Measurements from ENCODE around the gene MAGEA12. TPM values are rescaled to one million over a fixed set of nuclear protein-coding genes. Genes with fewer than 3 reads are reported as not detected.
"Not testable (repeated sequence)": the region's sequence is repeated elsewhere in the genome, so short reads cannot be mapped to it uniquely, and the experiment has no call there.

The MAGEA12 gene
- total RNA-seq, 2 experiments from 2014 or later, result not detected

DNA sequence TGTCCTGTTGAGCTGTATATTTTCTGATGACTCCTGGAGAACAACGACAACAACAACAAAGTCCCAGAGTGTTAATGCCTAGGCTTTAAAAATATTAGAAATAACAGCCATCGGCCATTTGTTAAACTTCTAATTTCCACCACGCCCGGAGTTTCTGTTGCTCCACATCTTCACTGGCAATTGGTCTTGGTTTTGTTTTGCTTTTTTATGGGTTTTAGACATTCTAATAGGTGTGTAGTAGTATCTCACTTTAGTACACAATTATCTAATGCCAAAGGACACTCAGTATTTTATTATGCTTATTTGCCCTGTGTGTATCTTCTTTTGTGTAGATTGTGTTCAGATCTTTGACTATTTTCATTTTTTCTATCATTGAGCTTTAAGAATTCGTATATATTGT, 5.0 kb downstream of the MAGEA12 start:
- POLR2A ChIA-PET, result no interaction called here
- Mint-ChIP-seq H3K4me1 (no peaks in the 10 kb centered on the region), H3K27ac (no peak overlapping the region), H3K36me3 (no peaks in the 10 kb centered on the region), H3K27me3 (peaks cover 8% of the 10 kb centered on the region), H3K9me3 (no peaks in the 10 kb centered on the region), H3K4me3 (no peak overlapping the region)
- ATAC-seq (ENCODE audit: low read depth), result no peak
- DNase-seq, result no peak

DNA sequence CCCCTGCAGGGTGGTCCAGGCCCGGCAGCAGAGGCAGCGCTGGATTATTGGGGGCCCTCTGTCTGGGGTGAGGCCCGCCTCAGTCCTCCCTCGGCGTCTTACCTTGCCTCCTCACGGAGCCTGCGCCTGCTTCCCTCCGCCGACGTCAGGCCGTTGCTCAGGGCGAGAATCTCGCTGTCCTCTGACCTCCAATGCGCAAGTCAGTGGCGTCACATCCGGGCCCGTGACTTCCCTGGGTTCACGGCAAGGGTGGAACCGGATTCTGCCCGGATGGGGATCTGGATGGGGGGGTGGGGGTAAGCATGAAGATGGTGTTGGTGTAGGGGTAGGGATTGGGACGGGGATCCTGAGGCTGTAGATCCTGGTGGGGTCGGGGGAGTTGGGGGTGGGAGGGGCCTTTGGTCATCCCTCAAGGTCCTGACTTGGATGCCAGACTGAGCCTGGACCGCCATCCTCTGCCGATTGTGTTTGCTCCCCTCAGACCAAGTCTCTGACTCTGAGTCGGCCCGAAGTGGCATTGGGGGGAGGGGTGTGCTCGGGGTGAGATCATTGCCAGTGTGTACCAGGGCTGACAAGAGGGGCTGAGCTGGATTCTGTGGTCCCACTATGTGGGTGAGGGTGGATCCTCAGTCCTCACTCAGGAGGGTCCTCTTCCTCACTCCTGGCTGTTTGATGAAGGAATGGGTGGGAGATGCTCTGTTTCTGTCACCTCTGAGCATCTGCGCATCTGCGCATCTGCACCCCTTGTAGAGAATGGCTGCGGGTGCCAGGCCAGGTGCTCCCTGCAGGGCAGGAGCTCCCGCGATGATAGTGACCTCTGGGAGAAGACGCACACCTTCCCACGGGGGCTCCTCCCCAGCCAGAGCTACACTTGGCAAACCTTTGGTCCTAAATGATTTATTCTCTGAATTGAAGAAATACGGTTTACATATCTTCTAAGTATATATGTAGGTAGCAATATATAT, 20.4 kb downstream of the MAGEA12 start, which contains the start of gene MAGEA2:
Gene MAGEA2 (minus strand): TSS at position 157 of the 965 bp plus-strand sequence. CDS start 2,479 bp downstream, outside the sequence.
- H3K36me3 Mint-ChIP-seq; H3K9me3 Mint-ChIP-seq; DNase-seq; H3K4me1 Mint-ChIP-seq; H3K4me3 Mint-ChIP-seq; H3K27me3 Mint-ChIP-seq; H3K27ac Mint-ChIP-seq; ATAC-seq (ENCODE audit: low read depth); POLR2A ChIA-PET: not testable (repeated sequence)

DNA sequence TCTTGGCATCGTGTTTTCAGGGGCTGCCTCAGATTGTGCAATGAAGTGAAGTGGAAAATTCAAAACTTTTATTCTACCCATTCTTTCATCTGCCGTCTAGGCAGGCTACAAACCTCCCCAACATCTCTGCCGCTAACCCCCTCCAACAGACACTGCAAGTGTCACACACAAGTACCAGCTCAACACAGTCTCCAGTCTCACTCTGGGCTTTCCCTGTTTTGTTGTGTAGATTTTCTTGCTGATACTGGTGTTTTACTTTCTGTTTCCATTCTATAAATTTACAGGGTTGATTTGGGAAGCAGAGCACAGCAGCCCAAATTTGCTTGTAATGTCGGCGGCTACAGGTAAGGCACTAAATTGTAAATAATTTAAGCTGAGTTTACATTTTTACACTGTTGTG, 21.3 kb downstream of the MAGEA12 start:
- H3K27me3 Mint-ChIP-seq; H3K4me3 Mint-ChIP-seq; H3K4me1 Mint-ChIP-seq; H3K9me3 Mint-ChIP-seq; H3K36me3 Mint-ChIP-seq; ATAC-seq (ENCODE audit: low read depth); DNase-seq; POLR2A ChIA-PET; H3K27ac Mint-ChIP-seq: not testable (repeated sequence)

DNA sequence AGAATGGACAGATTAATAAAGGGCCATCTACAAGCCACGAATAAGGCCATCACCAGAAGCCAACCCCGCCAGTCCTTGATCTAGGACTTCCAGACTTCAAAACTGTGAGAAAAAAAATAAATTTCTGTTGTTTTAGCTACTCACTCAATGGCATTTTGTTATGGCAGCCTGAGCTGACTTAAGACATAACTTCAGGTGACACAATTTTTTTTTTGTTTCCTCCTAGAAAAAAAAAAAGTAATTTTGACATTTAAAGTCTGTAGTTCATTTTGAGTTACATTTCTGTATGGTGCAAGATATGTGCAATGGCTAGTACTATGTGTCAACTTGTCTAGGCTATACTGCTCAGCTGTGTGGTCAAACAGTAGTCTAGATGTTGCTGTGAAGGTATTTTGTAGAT, 25.4 kb downstream of the MAGEA12 start, which contains the start of gene CSAG3:
Gene CSAG3 (plus strand): TSS at position 301 of the 400 bp plus-strand sequence.
- POLR2A ChIA-PET, H3K36me3 Mint-ChIP-seq: not testable (repeated sequence)

DNA sequence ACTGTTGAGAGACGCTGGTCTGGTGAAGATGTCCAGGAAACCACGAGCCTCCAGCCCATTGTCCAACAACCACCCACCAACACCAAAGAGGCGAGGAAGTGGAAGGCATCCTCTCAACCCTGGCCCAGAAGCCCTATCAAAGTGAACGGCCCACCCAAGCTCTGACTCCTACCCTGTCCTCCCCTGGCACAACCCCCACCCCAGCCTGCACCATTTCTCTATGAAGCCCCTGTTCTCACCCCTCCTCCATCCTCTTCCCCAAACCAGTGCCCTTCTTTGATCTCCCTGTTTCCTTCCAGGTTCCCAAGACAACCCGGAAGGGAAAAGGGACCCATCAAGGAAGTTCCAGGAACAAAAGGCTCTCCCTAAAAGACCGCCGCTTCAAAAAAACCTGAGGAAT, 26.0 kb downstream of the MAGEA12 start:
- not testable (repeated sequence) for DNase-seq; ATAC-seq (ENCODE audit: low read depth); H3K27ac Mint-ChIP-seq

More for the DNA sequence above, 25.4 kb downstream of the MAGEA12 start, which contains the start of gene CSAG3:
- not testable (repeated sequence) for H3K4me1 Mint-ChIP-seq; H3K27me3 Mint-ChIP-seq; H3K9me3 Mint-ChIP-seq; H3K27ac Mint-ChIP-seq; ATAC-seq (ENCODE audit: low read depth); H3K4me3 Mint-ChIP-seq; DNase-seq

DNA sequence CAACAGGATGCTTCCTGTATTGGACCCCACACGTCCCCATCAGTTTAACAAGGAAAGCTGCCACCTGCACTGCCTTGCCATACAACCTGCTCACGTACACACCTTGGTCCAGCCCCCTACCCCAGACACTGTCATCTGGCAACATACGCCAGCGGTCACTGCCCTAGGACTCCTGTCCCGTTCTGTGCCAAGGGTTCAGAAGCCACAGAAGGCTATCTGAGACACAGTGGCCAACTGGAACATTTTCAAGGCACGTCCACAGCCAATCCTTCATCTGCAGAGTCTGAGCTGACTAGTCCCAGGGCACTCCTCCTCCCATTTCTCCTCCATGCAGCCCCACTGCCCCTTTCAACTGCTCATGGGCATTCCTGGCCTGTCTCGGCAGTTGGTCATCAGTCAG, 28.0 kb downstream of the MAGEA12 start:
- ATAC-seq (ENCODE audit: low read depth); H3K36me3 Mint-ChIP-seq; POLR2A ChIA-PET; H3K4me3 Mint-ChIP-seq; H3K4me1 Mint-ChIP-seq; H3K27ac Mint-ChIP-seq; H3K9me3 Mint-ChIP-seq; H3K27me3 Mint-ChIP-seq; DNase-seq: not testable (repeated sequence)

More for the DNA sequence above, 26.0 kb downstream of the MAGEA12 start:
- H3K4me1 Mint-ChIP-seq, POLR2A ChIA-PET, H3K9me3 Mint-ChIP-seq, H3K36me3 Mint-ChIP-seq, H3K27me3 Mint-ChIP-seq, H3K4me3 Mint-ChIP-seq: not testable (repeated sequence)

DNA sequence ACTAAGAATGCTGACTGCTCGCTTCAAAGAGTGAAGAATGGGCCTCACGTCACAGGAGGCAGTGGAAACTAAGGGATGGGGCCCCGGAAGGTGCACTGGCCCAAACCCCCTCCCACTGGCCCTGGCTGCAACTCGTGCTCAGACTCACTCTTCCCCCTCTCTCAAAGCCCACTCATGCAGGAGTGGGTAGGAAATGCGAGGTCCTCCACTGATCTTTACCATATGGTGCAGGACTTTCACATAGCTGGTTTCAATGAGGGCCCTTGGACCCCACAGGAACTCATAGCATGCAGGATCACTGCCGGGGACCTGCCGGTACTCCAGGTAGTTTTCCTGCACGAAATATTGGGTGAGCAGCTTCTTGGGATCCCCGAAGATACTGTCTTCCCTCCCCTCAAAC, 33.0 kb downstream of the MAGEA12 start:
- H3K4me3 Mint-ChIP-seq; H3K4me1 Mint-ChIP-seq; POLR2A ChIA-PET; ATAC-seq (ENCODE audit: low read depth); H3K36me3 Mint-ChIP-seq; H3K27me3 Mint-ChIP-seq; H3K9me3 Mint-ChIP-seq; DNase-seq; H3K27ac Mint-ChIP-seq: not testable (repeated sequence)

DNA sequence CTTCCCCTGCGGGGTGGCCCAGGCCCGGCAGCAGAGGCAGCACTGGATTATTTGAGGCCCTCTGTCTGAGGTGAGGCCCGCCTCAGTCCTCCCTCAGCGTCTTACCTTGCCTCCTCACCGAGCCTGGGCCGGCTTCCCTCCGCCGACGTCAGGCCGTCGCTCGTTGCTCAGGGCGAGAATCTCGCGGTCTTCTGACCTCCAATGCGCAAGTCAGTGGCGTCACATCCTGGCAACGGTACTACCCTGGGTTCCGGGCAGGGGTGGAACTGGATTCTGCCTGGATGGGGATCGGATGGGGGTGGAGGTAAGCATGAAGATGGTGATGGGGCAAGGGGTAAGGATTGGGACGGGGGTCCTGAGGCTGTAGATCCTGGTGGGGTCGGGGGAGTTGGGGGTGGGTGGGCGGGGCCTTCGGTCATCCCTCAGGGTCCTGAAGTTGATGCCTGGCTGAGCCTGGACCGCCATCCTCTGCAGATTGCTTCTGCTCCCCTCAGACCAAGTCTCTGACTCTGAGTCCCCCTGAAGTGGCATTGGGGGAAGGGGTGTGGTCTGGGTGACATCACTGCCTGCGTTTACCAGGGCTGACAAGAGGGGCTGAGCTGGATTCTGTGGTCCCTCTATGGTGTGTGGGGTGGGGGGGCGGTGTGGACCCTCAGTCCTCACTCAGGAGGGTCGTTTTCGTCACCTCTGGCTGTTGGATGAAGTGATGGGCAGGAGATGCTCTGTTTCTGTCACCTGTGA, 36.2 kb downstream of the MAGEA12 start, which contains the start of gene MAGEA6:
Gene MAGEA6 (minus strand): TSS at position 141 of the 741 bp plus-strand sequence. CDS start 2,039 bp downstream, outside the sequence.
- ATAC-seq (ENCODE audit: low read depth); H3K4me1 Mint-ChIP-seq; H3K36me3 Mint-ChIP-seq; H3K27ac Mint-ChIP-seq; POLR2A ChIA-PET; DNase-seq; H3K4me3 Mint-ChIP-seq; H3K9me3 Mint-ChIP-seq; H3K27me3 Mint-ChIP-seq: not testable (repeated sequence)

DNA sequence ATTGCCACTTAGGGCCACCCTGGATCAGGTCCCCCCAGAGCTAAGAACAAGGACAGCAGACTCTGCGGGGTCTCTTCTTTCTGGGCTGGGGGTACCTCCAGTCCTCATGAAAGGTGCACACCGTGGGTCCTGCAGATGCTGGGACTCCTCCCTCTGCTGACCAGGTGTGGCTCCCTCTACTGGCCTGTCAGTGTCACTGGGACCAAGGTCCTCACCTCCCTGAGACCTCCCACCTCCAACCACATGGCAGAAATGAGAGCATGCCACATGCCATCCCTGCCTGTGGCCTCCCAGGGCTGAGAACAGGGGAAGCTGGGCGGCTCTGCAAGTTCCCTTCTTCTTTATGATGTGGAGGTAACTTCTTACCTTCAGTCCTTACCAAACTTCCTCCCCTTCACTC, 53.5 kb downstream of the MAGEA12 start:
- H3K9me3 Mint-ChIP-seq; DNase-seq; H3K27ac Mint-ChIP-seq; POLR2A ChIA-PET; H3K4me1 Mint-ChIP-seq; H3K36me3 Mint-ChIP-seq; H3K27me3 Mint-ChIP-seq; ATAC-seq (ENCODE audit: low read depth); H3K4me3 Mint-ChIP-seq: not testable (repeated sequence)

Other genes with a start within 250 kb of the MAGEA12 start
- gene GABRQ, start 95.9 kb upstream of the MAGEA12 start, total RNA-seq, result not detected
- gene MAGEA3, start 35.0 kb upstream of the MAGEA12 start, total RNA-seq, result not detected
- under 1 TPM in 1 of 2 experiments, not detected in 1; 0.61 TPM for gene CSAG2, start 24.5 kb upstream of the MAGEA12 start, total RNA-seq
- not detected for gene MAGEA2B, start 19.1 kb upstream of the MAGEA12 start, total RNA-seq
- not detected for gene CSAG1, start within 50 bp of the MAGEA12 start, total RNA-seq
- not detected for gene MAGEA2, start 20.1 kb downstream of the MAGEA12 start, total RNA-seq
- not detected for gene CSAG3, start 25.5 kb downstream of the MAGEA12 start, total RNA-seq
- not detected for gene MAGEA6, start 35.9 kb downstream of the MAGEA12 start, total RNA-seq
- gene CETN2, start 97.0 kb downstream of the MAGEA12 start, total RNA-seq, result 1 to 10 TPM; 7.3 to 8.9 TPM
- gene NSDHL, start 97.3 kb downstream of the MAGEA12 start, total RNA-seq, result 10 to 100 TPM; 11.4 to 13.8 TPM
- 1 to 10 TPM; 1.6 to 1.9 TPM for gene ZNF185, start 164.3 kb downstream of the MAGEA12 start, total RNA-seq

Measured in activated naive CD8-positive, alpha-beta T cell treated with anti-CD3 and anti-CD28 coated beads, Interleukin-2, amount 10 ng/mL, durations not matched to agents 7 days and 5 days (primary cell).